Measurements from ENCODE around the gene ARHGAP33.

GRCh38 chr19:35748106-35749020, 27.0 kb upstream of the ARHGAP33 start, which contains the start of gene LIN37:
- no peak for TF ChIP-seq CTCF (conservative IDR thresholded peaks at IDR 0.05 in 1 of 2, IDR thresholded peaks at IDR 0.05 in 1 of 2; ENCODE audit: low read depth in 1 of 2, low read length in 2 of 2)
- no peak for TF ChIP-seq EZH2 (IDR thresholded peaks at IDR 0.05; ENCODE audit: low read length, missing control alignments)
